SK-N-SH treated with all-trans-retinoic acid at 6 μM for 48 hours (cell line): ENCODE results near the gene GAPDHS.
A peak's percentile ranks its signal among the peaks of the same experiment; 100 is the strongest.

ENCODE experiments used
- ATAC-seq: fragments of 200-7000 bp; cut with Tn5 transposase; 3 replicates; pipeline ENCODE4 v1.9.1; 2020; ENCODE audit warnings: mild to moderate bottlenecking, moderate library complexity
- ARNTL ChIP-seq: fragments of 450-650 bp; formaldehyde crosslinking; IDR thresholded peaks from 2 replicates; pipeline ENCODE4 v1.5.0; 2020; ENCODE audit warnings: low read depth, mild to moderate bottlenecking, moderate library complexity, borderline replicate concordance
- BACH2 ChIP-seq: fragments of 250-450 bp; sonication (Bioruptor Pico); IDR thresholded peaks from 2 replicates; pipeline ENCODE4 v1.9.0; 2021; ENCODE audit warnings: mild to moderate bottlenecking, borderline replicate concordance
- CREB5 ChIP-seq: fragments of 250-450 bp; sonication (Bioruptor Pico); IDR thresholded peaks from 2 replicates; pipeline ENCODE4 v1.5.1; 2020; ENCODE audit warnings: low read depth, mild to moderate bottlenecking, moderate library complexity
- CSDC2 ChIP-seq: fragments of 250-450 bp; sonication (Bioruptor Pico); IDR thresholded peaks from 2 replicates; pipeline ENCODE4 v1.5.0; 2020; ENCODE audit warnings: mild to moderate bottlenecking, moderate library complexity
- ESRRG ChIP-seq: fragments of 250-450 bp; sonication (Bioruptor Pico); IDR thresholded peaks from 2 replicates; pipeline ENCODE4 v1.6.1; 2021; ENCODE audit warnings: mild to moderate bottlenecking
- GLIS3 ChIP-seq: fragments of 250-450 bp; sonication (Bioruptor Pico); IDR thresholded peaks from 2 replicates; pipeline ENCODE4 v1.5.0; 2020; ENCODE audit warnings: mild to moderate bottlenecking, moderate library complexity
- ISL1 ChIP-seq: fragments of 250-450 bp; sonication (Bioruptor Pico); IDR thresholded peaks from 2 replicates; pipeline ENCODE4 v2.1.2; 2022; ENCODE audit warnings: mild to moderate bottlenecking, moderate library complexity
- OSR1 ChIP-seq: fragments of 250-450 bp; sonication (Bioruptor Pico); IDR thresholded peaks from 2 replicates; pipeline ENCODE4 v1.8.0; 2022; ENCODE audit warnings: moderate library complexity, mild to moderate bottlenecking, inconsistent platforms
- PATZ1 ChIP-seq: fragments of 250-450 bp; sonication (Bioruptor Pico); IDR thresholded peaks from 2 replicates; pipeline ENCODE4 v1.8.0; 2020; ENCODE audit warnings: mild to moderate bottlenecking, moderate library complexity, borderline replicate concordance
- PPARA ChIP-seq: fragments of 250-450 bp; sonication (Bioruptor Pico); IDR thresholded peaks from 2 replicates; pipeline ENCODE4 v1.5.0; 2020; ENCODE audit warnings: mild to moderate bottlenecking, borderline replicate concordance
- RARB ChIP-seq: fragments of 250-450 bp; sonication (Bioruptor Pico); IDR thresholded peaks from 2 replicates; pipeline ENCODE4 v1.8.0; 2021; ENCODE audit warnings: mild to moderate bottlenecking, moderate library complexity
- SNAI2 ChIP-seq: fragments of 250-450 bp; sonication (Bioruptor Pico); IDR thresholded peaks from 2 replicates; pipeline ENCODE4 v1.5.0; 2020; ENCODE audit warnings: mild to moderate bottlenecking, moderate library complexity
- TCF4 ChIP-seq: fragments of 250-450 bp; sonication (Bioruptor Pico); IDR thresholded peaks from 2 replicates; pipeline ENCODE4 v1.8.0; 2021; ENCODE audit warnings: mild to moderate bottlenecking, moderate library complexity, borderline replicate concordance
- ZFP3 ChIP-seq: fragments of 250-450 bp; sonication (Bioruptor Pico); IDR thresholded peaks from 2 replicates; pipeline ENCODE4 v1.5.0; 2020; ENCODE audit warnings: mild to moderate bottlenecking, moderate library complexity
- ZFP30 ChIP-seq: fragments of 450-650 bp; formaldehyde crosslinking; IDR thresholded peaks from 2 replicates; pipeline ENCODE4 v1.5.0; 2022; ENCODE audit warnings: mild to moderate bottlenecking, moderate library complexity
- ZNF565 ChIP-seq: fragments of 450-650 bp; formaldehyde crosslinking; conservative IDR thresholded peaks from 2 replicates; pipeline ENCODE4 v1.5.0; 2020; ENCODE audit warnings: low read depth, mild to moderate bottlenecking, moderate library complexity
- ZNF70 ChIP-seq: fragments of 450-650 bp; formaldehyde crosslinking; IDR thresholded peaks from 2 replicates; pipeline ENCODE4 v1.5.0; 2020; ENCODE audit warnings: mild to moderate bottlenecking, moderate library complexity
- TF ChIP-seq, protein P1 (sequence below): fragments of 250-450 bp; sonication (Bioruptor Pico); IDR thresholded peaks from 2 replicates; pipeline ENCODE4 v1.5.1; 2021; ENCODE audit warnings: mild to moderate bottlenecking, moderate library complexity
- TF ChIP-seq, protein P2 (sequence below): fragments of 250-450 bp; sonication (Bioruptor Pico); IDR thresholded peaks from 2 replicates; pipeline ENCODE4 v1.5.0; 2020; ENCODE audit warnings: mild to moderate bottlenecking, moderate library complexity
- TF ChIP-seq, protein P3 (sequence below): fragments of 250-450 bp; sonication (Bioruptor Pico); IDR thresholded peaks from 2 replicates; pipeline ENCODE4 v1.8.0; 2021; ENCODE audit warnings: low read depth, mild to moderate bottlenecking, moderate library complexity, borderline replicate concordance

The GAPDHS gene

DNA sequence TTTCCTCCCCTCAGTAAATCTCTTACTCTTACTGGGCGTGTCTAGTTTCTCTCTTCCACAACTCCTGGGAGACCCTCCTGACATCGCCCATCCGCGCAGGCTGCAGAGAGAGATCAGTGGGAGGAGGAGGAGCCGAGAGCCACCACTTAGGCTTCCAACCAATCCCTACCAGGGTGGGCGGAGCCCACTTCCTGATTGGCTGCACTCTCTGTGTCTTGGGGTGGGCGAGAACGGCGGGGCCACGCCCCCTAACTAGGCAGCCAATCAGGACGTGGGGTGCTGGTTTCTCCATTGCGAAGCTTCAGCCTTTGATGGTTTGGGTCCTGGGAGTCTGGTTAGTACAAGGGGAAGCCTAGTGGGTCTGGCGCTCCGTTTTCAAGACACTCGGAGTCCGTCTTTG lies 52.6 kb downstream of the GAPDHS start, which contains the start of gene PMIS2:
Gene PMIS2 (plus strand): TSS at position 326 of the 400 bp plus-strand sequence. CDS start 87 bp downstream, outside the sequence.
- ATAC-seq = peak; percentile 64
- TF ChIP-seq BACH2 (CRISPR knock-in tag) (no peak), ISL1 (CRISPR knock-in tag) (no peak), OSR1 (CRISPR knock-in tag) (no peak), PATZ1 (CRISPR knock-in tag) (no peak), TCF4 (CRISPR knock-in tag) (no peak), ESRRG (CRISPR knock-in tag) (no peak), ZNF565 (CRISPR knock-in tag) (no peak), RARB (CRISPR knock-in tag) (no peak), ZNF70 (CRISPR knock-in tag) (no peak), ARNTL (CRISPR knock-in tag) (no peak), CREB5 (CRISPR knock-in tag) (no peak)
- TF ChIP-seq, protein P1, sequence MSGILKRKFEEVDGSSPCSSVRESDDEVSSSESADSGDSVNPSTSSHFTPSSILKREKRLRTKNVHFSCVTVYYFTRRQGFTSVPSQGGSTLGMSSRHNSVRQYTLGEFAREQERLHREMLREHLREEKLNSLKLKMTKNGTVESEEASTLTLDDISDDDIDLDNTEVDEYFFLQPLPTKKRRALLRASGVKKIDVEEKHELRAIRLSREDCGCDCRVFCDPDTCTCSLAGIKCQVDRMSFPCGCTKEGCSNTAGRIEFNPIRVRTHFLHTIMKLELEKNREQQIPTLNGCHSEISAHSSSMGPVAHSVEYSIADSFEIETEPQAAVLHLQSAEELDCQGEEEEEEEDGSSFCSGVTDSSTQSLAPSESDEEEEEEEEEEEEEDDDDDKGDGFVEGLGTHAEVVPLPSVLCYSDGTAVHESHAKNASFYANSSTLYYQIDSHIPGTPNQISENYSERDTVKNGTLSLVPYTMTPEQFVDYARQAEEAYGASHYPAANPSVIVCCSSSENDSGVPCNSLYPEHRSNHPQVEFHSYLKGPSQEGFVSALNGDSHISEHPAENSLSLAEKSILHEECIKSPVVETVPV (CRISPR knock-in tag) = no peak
- TF ChIP-seq, all 23 proteins: peak for 0

GRCh38 chr19:35587321-35587720 lies 54.1 kb downstream of the GAPDHS start:
- ATAC-seq = no peak
- TF ChIP-seq, protein P2, sequence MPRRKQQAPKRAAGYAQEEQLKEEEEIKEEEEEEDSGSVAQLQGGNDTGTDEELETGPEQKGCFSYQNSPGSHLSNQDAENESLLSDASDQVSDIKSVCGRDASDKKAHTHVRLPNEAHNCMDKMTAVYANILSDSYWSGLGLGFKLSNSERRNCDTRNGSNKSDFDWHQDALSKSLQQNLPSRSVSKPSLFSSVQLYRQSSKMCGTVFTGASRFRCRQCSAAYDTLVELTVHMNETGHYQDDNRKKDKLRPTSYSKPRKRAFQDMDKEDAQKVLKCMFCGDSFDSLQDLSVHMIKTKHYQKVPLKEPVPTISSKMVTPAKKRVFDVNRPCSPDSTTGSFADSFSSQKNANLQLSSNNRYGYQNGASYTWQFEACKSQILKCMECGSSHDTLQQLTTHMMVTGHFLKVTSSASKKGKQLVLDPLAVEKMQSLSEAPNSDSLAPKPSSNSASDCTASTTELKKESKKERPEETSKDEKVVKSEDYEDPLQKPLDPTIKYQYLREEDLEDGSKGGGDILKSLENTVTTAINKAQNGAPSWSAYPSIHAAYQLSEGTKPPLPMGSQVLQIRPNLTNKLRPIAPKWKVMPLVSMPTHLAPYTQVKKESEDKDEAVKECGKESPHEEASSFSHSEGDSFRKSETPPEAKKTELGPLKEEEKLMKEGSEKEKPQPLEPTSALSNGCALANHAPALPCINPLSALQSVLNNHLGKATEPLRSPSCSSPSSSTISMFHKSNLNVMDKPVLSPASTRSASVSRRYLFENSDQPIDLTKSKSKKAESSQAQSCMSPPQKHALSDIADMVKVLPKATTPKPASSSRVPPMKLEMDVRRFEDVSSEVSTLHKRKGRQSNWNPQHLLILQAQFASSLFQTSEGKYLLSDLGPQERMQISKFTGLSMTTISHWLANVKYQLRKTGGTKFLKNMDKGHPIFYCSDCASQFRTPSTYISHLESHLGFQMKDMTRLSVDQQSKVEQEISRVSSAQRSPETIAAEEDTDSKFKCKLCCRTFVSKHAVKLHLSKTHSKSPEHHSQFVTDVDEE = no peak
- no peak for TF ChIP-seq ISL1 (CRISPR knock-in tag)
- no peak for TF ChIP-seq ESRRG (CRISPR knock-in tag)
- no peak for TF ChIP-seq ZNF70 (CRISPR knock-in tag)
- TF ChIP-seq ZFP3 (CRISPR knock-in tag) = no peak
- no peak for TF ChIP-seq PPARA
- no peak for TF ChIP-seq ARNTL (CRISPR knock-in tag)
- TF ChIP-seq PATZ1 (CRISPR knock-in tag) = no peak
- no peak for TF ChIP-seq GLIS3 (CRISPR knock-in tag)
- TF ChIP-seq, protein P3, sequence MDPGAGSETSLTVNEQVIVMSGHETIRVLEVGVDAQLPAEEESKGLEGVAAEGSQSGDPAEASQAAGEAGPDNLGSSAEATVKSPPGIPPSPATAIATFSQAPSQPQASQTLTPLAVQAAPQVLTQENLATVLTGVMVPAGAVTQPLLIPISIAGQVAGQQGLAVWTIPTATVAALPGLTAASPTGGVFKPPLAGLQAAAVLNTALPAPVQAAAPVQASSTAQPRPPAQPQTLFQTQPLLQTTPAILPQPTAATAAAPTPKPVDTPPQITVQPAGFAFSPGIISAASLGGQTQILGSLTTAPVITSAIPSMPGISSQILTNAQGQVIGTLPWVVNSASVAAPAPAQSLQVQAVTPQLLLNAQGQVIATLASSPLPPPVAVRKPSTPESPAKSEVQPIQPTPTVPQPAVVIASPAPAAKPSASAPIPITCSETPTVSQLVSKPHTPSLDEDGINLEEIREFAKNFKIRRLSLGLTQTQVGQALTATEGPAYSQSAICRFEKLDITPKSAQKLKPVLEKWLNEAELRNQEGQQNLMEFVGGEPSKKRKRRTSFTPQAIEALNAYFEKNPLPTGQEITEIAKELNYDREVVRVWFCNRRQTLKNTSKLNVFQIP (CRISPR knock-in tag) = no peak
- TF ChIP-seq SNAI2 = no peak
- TF ChIP-seq BACH2 (CRISPR knock-in tag) = no peak
- TF ChIP-seq CSDC2 (CRISPR knock-in tag) = no peak
- no peak for TF ChIP-seq ZNF565 (CRISPR knock-in tag)
- TF ChIP-seq RARB (CRISPR knock-in tag) = no peak
- no peak for TF ChIP-seq ZFP30 (CRISPR knock-in tag)
- TF ChIP-seq OSR1 (CRISPR knock-in tag) = no peak
